Measurements from ENCODE around the gene FIBP.

The FIBP gene

GRCh38 chr11:65927904-65928397 is 39.7 kb upstream of the FIBP start:
- DNase-seq (ENCODE audit: low spot score) = no peak
- H3K4me3 ChIP-seq = no peak overlapping the region
- TF ChIP-seq CTCF (IDR thresholded peaks at IDR 0.05) = no peak
- peak overlapping the region in 1 of 2 donors; percentile 43 for H3K27ac ChIP-seq

GRCh38 chr11:65925397-65925796 is 37.1 kb upstream of the FIBP start:
- Histone ChIP-seq H3K27ac (no peak overlapping the region), H3K4me3 (no peak overlapping the region)
- no peak for DNase-seq (ENCODE audit: low spot score)
- TF ChIP-seq CTCF (IDR thresholded peaks at IDR 0.05) = no peak

- H3K4me3 ChIP-seq = no peak overlapping the region
Measured at GRCh38 chr11:65922565-65922964, 34.3 kb upstream of the FIBP start.

GRCh38 chr11:65921876-65922275 is 33.6 kb upstream of the FIBP start:
- no peak for DNase-seq (ENCODE audit: low spot score)
- no peak for TF ChIP-seq CTCF (IDR thresholded peaks at IDR 0.05)
- Histone ChIP-seq H3K27ac (no peak overlapping the region), H3K4me3 (no peak overlapping the region)

More at GRCh38 chr11:65922565-65922964, 34.3 kb upstream of the FIBP start:
- H3K27ac ChIP-seq = no peak overlapping the region
- DNase-seq (ENCODE audit: low spot score) = no peak
- TF ChIP-seq CTCF (IDR thresholded peaks at IDR 0.05) = no peak

GRCh38 chr11:65921033-65921555 is 32.8 kb upstream of the FIBP start:
- no peak for DNase-seq (ENCODE audit: low spot score)
- Histone ChIP-seq H3K27ac (no peak overlapping the region), H3K4me3 (peak overlapping the region; percentile 88)
- TF ChIP-seq CTCF (IDR thresholded peaks at IDR 0.05) = no peak

- no peak for DNase-seq (ENCODE audit: low spot score)
- peak overlapping the region; percentile 70 to 93 for H3K27ac ChIP-seq
- peak overlapping the region; percentile 88 for H3K4me3 ChIP-seq
- no peak for TF ChIP-seq CTCF (IDR thresholded peaks at IDR 0.05)
Measured at GRCh38 chr11:65920372-65920802, 32.1 kb upstream of the FIBP start.

- Histone ChIP-seq H3K27ac (peak overlapping the region; percentile 70 to 93), H3K4me3 (peak overlapping the region; percentile 88)
- no peak for TF ChIP-seq CTCF (IDR thresholded peaks at IDR 0.05)
- no peak for DNase-seq (ENCODE audit: low spot score)
Measured at GRCh38 chr11:65919573-65920371, 31.5 kb upstream of the FIBP start.

All from coronary artery (tissue), 2 donors.